Neural cell (in vitro differentiated cells): Measurements from ENCODE around the gene DBF4. TPM values are rescaled to one million over a fixed set of nuclear protein-coding genes. Genes with fewer than 3 reads are reported as not detected.

ENCODE experiments used
- H2AFZ ChIP-seq: fragments of 200-600, 300-800 bp; sonication (generic), shearing (Covaris generic); 2 replicates; pipeline ENCODE4 v1.6.0; 2014; ENCODE audit warnings: low read depth, mild to moderate bottlenecking, antibody characterized with exemption, low read length, moderate library complexity
- H3F3A ChIP-seq: fragments of 200-600 bp; shearing (Covaris generic); 2 replicates; pipeline ENCODE4 v1.6.1; 2016; ENCODE audit warnings: mild to moderate bottlenecking, moderate library complexity, mixed read lengths, antibody characterized with exemption, low read length; ENCODE audit not compliant: insufficient read depth, poor library complexity, severe bottlenecking
- H3K27ac ChIP-seq: fragments of 200-600, 300-800 bp; sonication (generic), shearing (Covaris generic); 2 replicates; pipeline ENCODE4 v1.5.1; 2014; ENCODE audit warnings: mild to moderate bottlenecking, low read length, moderate library complexity
- H3K27me3 ChIP-seq: fragments of 300-800, 200-600 bp; sonication (generic), shearing (Covaris generic); 2 replicates; pipeline ENCODE4 v1.6.0; 2014; ENCODE audit warnings: mild to moderate bottlenecking, low read depth, low read length, moderate library complexity; ENCODE audit not compliant: insufficient read depth
- H3K36me3 ChIP-seq: fragments of 300-800, 200-600 bp; sonication (generic), shearing (Covaris generic); 2 replicates; pipeline ENCODE4 v1.5.1; 2014; ENCODE audit warnings: mild to moderate bottlenecking, antibody characterized with exemption, low read length, moderate library complexity; ENCODE audit not compliant: insufficient read depth
- H3K4me2 ChIP-seq: fragments of 300-800, 200-600 bp; sonication (generic), shearing (Covaris generic); 2 replicates; pipeline ENCODE4 v1.6.0; 2014; ENCODE audit warnings: mild to moderate bottlenecking, low read length
- H3K4me3 ChIP-seq: fragments of 300-800, 200-600 bp; sonication (generic), shearing (Covaris generic); 2 replicates; pipeline ENCODE4 v1.5.1; 2014; ENCODE audit warnings: mild to moderate bottlenecking, low read length, moderate library complexity
- H3K79me2 ChIP-seq: fragments of 200-600 bp; shearing (Covaris generic); replicated peaks from 2 replicates; pipeline ENCODE4 v1.6.0; 2014; ENCODE audit warnings: mild to moderate bottlenecking, low read length, moderate library complexity; ENCODE audit not compliant: insufficient read depth
- H3K9ac ChIP-seq: fragments of 300-800, 200-600 bp; sonication (generic), shearing (Covaris generic); 2 replicates; pipeline ENCODE4 v1.6.1; 2016; ENCODE audit warnings: mild to moderate bottlenecking, low read length, mixed read lengths
- H3K9me2 ChIP-seq: fragments of 200-600 bp; shearing (Covaris generic); 2 replicates; pipeline ENCODE4 v1.6.1; 2016; ENCODE audit warnings: mild to moderate bottlenecking, low read length, mixed read lengths; ENCODE audit not compliant: insufficient read depth
- H3K9me3 ChIP-seq: fragments of 200-600, 300-800 bp; sonication (generic), shearing (Covaris generic); 2 replicates; pipeline ENCODE4 v1.6.1; 2016; ENCODE audit warnings: mild to moderate bottlenecking, mixed run types, low read length, moderate library complexity, mixed read lengths
- H4K20me1 ChIP-seq: fragments of 200-600 bp; shearing (Covaris generic); 2 replicates; pipeline ENCODE4 v1.6.1; 2016; ENCODE audit warnings: mild to moderate bottlenecking, mixed run types; ENCODE audit not compliant: insufficient read depth
- CTCF ChIP-seq: fragments of 450-650 bp; IDR thresholded peaks from 2 replicates; pipeline ENCODE4 v1.5.1; 2014; ENCODE audit warnings: antibody characterized with exemption, mild to moderate bottlenecking, moderate library complexity; ENCODE audit not compliant: poor library complexity, severe bottlenecking
- EP300 ChIP-seq: fragments of 450-650 bp; conservative IDR thresholded peaks from 2 replicates; pipeline ENCODE4 v1.6.1; 2014; ENCODE audit warnings: antibody characterized with exemption, mild to moderate bottlenecking, moderate library complexity; ENCODE audit not compliant: poor library complexity, severe bottlenecking
- EZH2 ChIP-seq: fragments of 200-600, 300-800 bp; shearing (Covaris generic), sonication (generic); IDR thresholded peaks from 2 replicates; pipeline ENCODE4 v1.6.1; 2014; ENCODE audit warnings: antibody characterized with exemption, low read length, borderline replicate concordance, mild to moderate bottlenecking; ENCODE audit not compliant: insufficient read depth, poor library complexity, severe bottlenecking
- MXI1 ChIP-seq: fragments of 450-650 bp; conservative IDR thresholded peaks from 2 replicates; pipeline ENCODE4 v1.6.1; 2014; ENCODE audit warnings: antibody characterized with exemption, mild to moderate bottlenecking; ENCODE audit not compliant: poor library complexity, severe bottlenecking
- POLR2AphosphoS5 ChIP-seq: IDR thresholded peaks from 2 replicates; pipeline ENCODE4 v1.6.1; 2012
- RAD21 ChIP-seq: fragments of 450-650 bp; conservative IDR thresholded peaks from 2 replicates; pipeline ENCODE4 v1.6.1; 2014; ENCODE audit warnings: antibody characterized with exemption, mild to moderate bottlenecking, moderate library complexity
- REST ChIP-seq: IDR thresholded peaks from 2 replicates; pipeline ENCODE4 v1.6.1; 2012; ENCODE audit warnings: borderline replicate concordance
- SMC3 ChIP-seq: fragments of 450-650 bp; conservative IDR thresholded peaks from 2 replicates; pipeline ENCODE4 v1.6.1; 2014; ENCODE audit warnings: antibody characterized with exemption, mild to moderate bottlenecking, moderate library complexity; ENCODE audit not compliant: poor library complexity
- TAF1 ChIP-seq: IDR thresholded peaks from 2 replicates; pipeline ENCODE4 v1.6.1; 2012; ENCODE audit warnings: low read depth
- polyA plus RNA-seq: library from polyadenylated mRNA; depleted of rRNA; stranded (reverse); fragments of >200 nt; gene quantifications from 2 replicates; pipeline ENCODE4 v1.2.3, GENCODE V29; 2014

The DBF4 gene
- polyA plus RNA-seq, 1 donor from 2014 or later = 13.0 TPM

- Histone ChIP-seq H3K4me3 (no peak overlapping the region), H4K20me1 (no peaks in the 10 kb centered on the region), H3K79me2 (no peaks in the 10 kb centered on the region), H3K27ac (no peak overlapping the region), H3K36me3 (no peaks in the 10 kb centered on the region), H3K9me3 (no peaks in the 10 kb centered on the region), H3K9ac (no peak overlapping the region), H3F3A (no peaks in the 10 kb centered on the region), H3K4me2 (no peak overlapping the region), H3K27me3 (no peaks in the 10 kb centered on the region), H3K9me2 (no peaks in the 10 kb centered on the region), H2AFZ (no peak overlapping the region)
- TF ChIP-seq CTCF (no peak), EZH2 (no peak), MXI1 (no peak), REST (no peak), POLR2AphosphoS5 (no peak), TAF1 (no peak)
These were observed 35.8 kb downstream of the DBF4 start for GRCh38 chr7:87912121-87912520.

- TF ChIP-seq SMC3 = no peak
- no peak for TF ChIP-seq EZH2
- TF ChIP-seq REST = no peak
- TF ChIP-seq TAF1 = no peak
- TF ChIP-seq MXI1 = no peak
- no peak for TF ChIP-seq RAD21
- TF ChIP-seq EP300 = no peak
- H3K27ac ChIP-seq = no peak overlapping the region
- H3K27me3 ChIP-seq = no peaks in the 10 kb centered on the region
- H3F3A ChIP-seq = no peaks in the 10 kb centered on the region
- H3K9me3 ChIP-seq = no peaks in the 10 kb centered on the region
- no peaks in the 10 kb centered on the region for H3K9me2 ChIP-seq
- H3K36me3 ChIP-seq = no peaks in the 10 kb centered on the region
- no peak overlapping the region for H3K4me3 ChIP-seq
- H3K79me2 ChIP-seq = no peaks in the 10 kb centered on the region
- H3K9ac ChIP-seq = no peak overlapping the region
- no peak overlapping the region for H3K4me2 ChIP-seq
- no peak overlapping the region for H2AFZ ChIP-seq
- H4K20me1 ChIP-seq = no peaks in the 10 kb centered on the region
These were observed 42.4 kb downstream of the DBF4 start for GRCh38 chr7:87918740-87919139.
